Measurements from ENCODE around the gene COQ8B. TPM values are rescaled to one million over a fixed set of nuclear protein-coding genes. Genes with fewer than 3 reads are reported as not detected.

Gene COQ8B
- total and polyA plus RNA-seq, 2 of the 4 experiments (the other 2 are of a cell fraction), result 14.9 to 23.2 TPM

DNA sequence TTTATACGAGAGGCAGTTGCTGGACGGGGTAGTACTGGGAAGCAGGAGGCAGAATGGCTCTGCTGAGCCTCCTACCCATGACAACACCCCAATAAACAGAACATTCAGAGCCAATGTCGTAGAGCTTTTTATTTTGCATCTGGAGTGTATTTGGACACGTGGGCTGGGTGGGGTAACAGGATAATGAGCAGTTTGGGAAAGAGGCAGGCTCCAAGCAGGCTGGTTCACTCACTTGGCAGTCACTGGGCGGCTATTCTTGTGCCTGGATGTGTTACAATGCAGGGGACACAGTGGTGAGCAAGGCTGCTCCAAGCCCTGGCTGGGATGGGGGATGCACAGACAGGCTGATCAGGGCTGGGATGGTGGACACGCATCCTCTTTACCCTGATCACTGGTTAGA, 24.1 kb upstream of the COQ8B start:
- no TSS peak for BruUV-seq (replicated peaks)
- Histone ChIP-seq H2AK5ac (ENCODE audit: low read depth, low read length) (no peak overlapping the region), H3K79me1 (ENCODE audit: low read depth in 1 of 2, low read length in 2 of 2) (peaks cover 0 to 4% of the 10 kb centered on the region in 2 experiments; a peak in 1 of 4 replicates), H3K9me3 (ENCODE audit: control insufficient read depth, insufficient read depth, low read length) (no peaks in the 10 kb centered on the region), H3K23ac (ENCODE audit: low read depth, low read length) (no peak overlapping the region), H3K36me3 (ENCODE audit: control insufficient read depth, insufficient read depth, low read length) (peaks cover 24% of the 10 kb centered on the region), H2AK9ac (replicated peaks; ENCODE audit: low read depth, low read length, poor library complexity) (no peak overlapping the region), H3K9me1 (ENCODE audit: insufficient read depth, low read length) (peaks cover 7% of the 10 kb centered on the region; the same call in 1 of the 2 replicates), H3K14ac (replicated peaks; ENCODE audit: low read depth, low read length) (no peak overlapping the region), H2BK20ac (ENCODE audit: low read depth, low read length) (no peak overlapping the region), H4K20me1 (ENCODE audit: insufficient read depth, low read length) (no peaks in the 10 kb centered on the region), H2AFZ (replicated peaks; ENCODE audit: low read length, poor library complexity) (no peak overlapping the region), H2BK120ac (ENCODE audit: low read depth, low read length) (no peak overlapping the region), H4K5ac (ENCODE audit: low read depth, low read length) (no peak overlapping the region), H3K56ac (ENCODE audit: extremely low read depth, insufficient read depth, low read length) (no peak overlapping the region), H3K27me3 (ENCODE audit: control insufficient read depth, insufficient read depth, low read length) (no peaks in the 10 kb centered on the region), H3K4me1 (ENCODE audit: control insufficient read depth, insufficient read depth, low read length) (peaks cover 10% of the 10 kb centered on the region), H3K4ac (ENCODE audit: low read depth, low read length) (no peak overlapping the region), H3K4me3 (ENCODE audit: insufficient read depth, low read depth, low read length) (no peak overlapping the region), H3K9ac (ENCODE audit: low read depth, low read length) (no peak overlapping the region), H3K18ac (ENCODE audit: low read depth, low read length) (no peak overlapping the region), H4K91ac (ENCODE audit: insufficient read depth, low read depth, low read length) (no peak overlapping the region), H3K4me2 (ENCODE audit: low read depth, low read length) (no peak overlapping the region), H3K27ac (ENCODE audit: insufficient read depth, low read length) (no peak overlapping the region), H4K8ac (ENCODE audit: low read depth in 2 of 2, low read length in 2 of 2) (no peak overlapping the region), H2BK15ac (ENCODE audit: low read depth, low read length) (no peak overlapping the region), H2BK5ac (ENCODE audit: low read depth, low read length, poor library complexity, severe bottlenecking) (no peak overlapping the region)
- POLR2A ChIA-PET (ENCODE audit: unreplicated experiment), result no interaction called here
- WGBS, 2 experiments (ENCODE audit: extremely low coverage in 2 of 2, insufficient read length in 1 of 2), result 100% methylated on average over 1 of the region's 6 CpGs; no CpG with 5 or more reads in 1 of the 2 experiments
- TF ChIP-seq MXI1 (IDR thresholded peaks at IDR 0.05; ENCODE audit: borderline replicate concordance, low read depth, low read length) (no peak), MAZ (IDR thresholded peaks at IDR 0.05; ENCODE audit: borderline replicate concordance, low read depth, low read length) (no peak), RFX5 (IDR thresholded peaks at IDR 0.05; ENCODE audit: low read depth, low read length) (no peak), NFE2L2 (IDR thresholded peaks at IDR 0.05; ENCODE audit: low read depth, low read length) (no peak), SMC3 (IDR thresholded peaks at IDR 0.05; ENCODE audit: low read depth, low read length) (no peak), CHD1 (IDR thresholded peaks at IDR 0.05; ENCODE audit: low read depth, low read length) (no peak), FOS (IDR thresholded peaks at IDR 0.05; ENCODE audit: low read depth, low read length) (no peak), BHLHE40 (IDR thresholded peaks at IDR 0.05; ENCODE audit: low read depth, low read length) (no peak), RCOR1 (IDR thresholded peaks at IDR 0.05; ENCODE audit: insufficient replicate concordance, low read length) (no peak), MAFK (IDR thresholded peaks at IDR 0.05; ENCODE audit: low read depth, low read length) (no peak), CEBPB (IDR thresholded peaks at IDR 0.05; ENCODE audit: low read depth, low read length) (no peak), RAD21 (IDR thresholded peaks at IDR 0.05; ENCODE audit: low read length) (no peak), POLR2A (IDR thresholded peaks at IDR 0.05; ENCODE audit: low read depth, low read length) (no peak)
- TF ChIP-seq, protein P1, sequence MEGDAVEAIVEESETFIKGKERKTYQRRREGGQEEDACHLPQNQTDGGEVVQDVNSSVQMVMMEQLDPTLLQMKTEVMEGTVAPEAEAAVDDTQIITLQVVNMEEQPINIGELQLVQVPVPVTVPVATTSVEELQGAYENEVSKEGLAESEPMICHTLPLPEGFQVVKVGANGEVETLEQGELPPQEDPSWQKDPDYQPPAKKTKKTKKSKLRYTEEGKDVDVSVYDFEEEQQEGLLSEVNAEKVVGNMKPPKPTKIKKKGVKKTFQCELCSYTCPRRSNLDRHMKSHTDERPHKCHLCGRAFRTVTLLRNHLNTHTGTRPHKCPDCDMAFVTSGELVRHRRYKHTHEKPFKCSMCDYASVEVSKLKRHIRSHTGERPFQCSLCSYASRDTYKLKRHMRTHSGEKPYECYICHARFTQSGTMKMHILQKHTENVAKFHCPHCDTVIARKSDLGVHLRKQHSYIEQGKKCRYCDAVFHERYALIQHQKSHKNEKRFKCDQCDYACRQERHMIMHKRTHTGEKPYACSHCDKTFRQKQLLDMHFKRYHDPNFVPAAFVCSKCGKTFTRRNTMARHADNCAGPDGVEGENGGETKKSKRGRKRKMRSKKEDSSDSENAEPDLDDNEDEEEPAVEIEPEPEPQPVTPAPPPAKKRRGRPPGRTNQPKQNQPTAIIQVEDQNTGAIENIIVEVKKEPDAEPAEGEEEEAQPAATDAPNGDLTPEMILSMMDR (conservative IDR thresholded peaks at IDR 0.05; ENCODE audit: low read depth, low read length), result no peak
- TF ChIP-seq, protein P2, sequence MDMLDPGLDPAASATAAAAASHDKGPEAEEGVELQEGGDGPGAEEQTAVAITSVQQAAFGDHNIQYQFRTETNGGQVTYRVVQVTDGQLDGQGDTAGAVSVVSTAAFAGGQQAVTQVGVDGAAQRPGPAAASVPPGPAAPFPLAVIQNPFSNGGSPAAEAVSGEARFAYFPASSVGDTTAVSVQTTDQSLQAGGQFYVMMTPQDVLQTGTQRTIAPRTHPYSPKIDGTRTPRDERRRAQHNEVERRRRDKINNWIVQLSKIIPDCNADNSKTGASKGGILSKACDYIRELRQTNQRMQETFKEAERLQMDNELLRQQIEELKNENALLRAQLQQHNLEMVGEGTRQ (IDR thresholded peaks at IDR 0.05; ENCODE audit: low read depth, low read length), result no peak
- TF ChIP-seq, protein P3, sequence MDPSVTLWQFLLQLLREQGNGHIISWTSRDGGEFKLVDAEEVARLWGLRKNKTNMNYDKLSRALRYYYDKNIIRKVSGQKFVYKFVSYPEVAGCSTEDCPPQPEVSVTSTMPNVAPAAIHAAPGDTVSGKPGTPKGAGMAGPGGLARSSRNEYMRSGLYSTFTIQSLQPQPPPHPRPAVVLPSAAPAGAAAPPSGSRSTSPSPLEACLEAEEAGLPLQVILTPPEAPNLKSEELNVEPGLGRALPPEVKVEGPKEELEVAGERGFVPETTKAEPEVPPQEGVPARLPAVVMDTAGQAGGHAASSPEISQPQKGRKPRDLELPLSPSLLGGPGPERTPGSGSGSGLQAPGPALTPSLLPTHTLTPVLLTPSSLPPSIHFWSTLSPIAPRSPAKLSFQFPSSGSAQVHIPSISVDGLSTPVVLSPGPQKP (IDR thresholded peaks at IDR 0.05; ENCODE audit: borderline replicate concordance, low read depth, low read length), result no peak
- dilution Hi-C loops (cut with HindIII; ENCODE audit: low sequenced_read_pairs, unreplicated experiment), result no loop called here
- no peak for DNase-seq
- in situ Hi-C loops (cut with MboI; ENCODE audit: low sequenced_read_pairs), result no loop called here
- CTCF ChIA-PET, result no interaction called here
- intact Hi-C loops (cut with micrococcal nuclease), result no loop called here
- ATAC-seq (ENCODE audit: low read depth), result no peak

Measured in IMR-90 (cell line).